Astrocyte (in vitro differentiated cells and primary cell): ENCODE data around the gene TMEM259.

Source experiments
- CTCF ChIP-seq: IDR thresholded peaks from 2 replicates; pipeline ENCODE4 v1.5.1; 2011; ENCODE audit warnings: low read depth, mild to moderate bottlenecking, inconsistent platforms, low read length, moderate library complexity; ENCODE audit not compliant: insufficient read depth
- EZH2 ChIP-seq: IDR thresholded peaks from 2 replicates; pipeline ENCODE4 v1.6.1; 2012; ENCODE audit warnings: mild to moderate bottlenecking, low read length, inconsistent platforms; ENCODE audit not compliant: insufficient read depth

- TF ChIP-seq CTCF (no peak), EZH2 (no peak)
Measured at GRCh38 chr19:1000591-1001537, 20.1 kb downstream of the TMEM259 start.
